GM12874 (cell line): ENCODE results near the gene GPR62.

Experiments used
- TF ChIP-seq, protein P1 (sequence below): IDR thresholded peaks from 2 replicates; pipeline ENCODE4 v1.5.1; 2011; ENCODE audit warnings: low read depth, mild to moderate bottlenecking, control low read depth, low read length, moderate library complexity; ENCODE audit not compliant: insufficient read depth

GPR62 gene

DNA sequence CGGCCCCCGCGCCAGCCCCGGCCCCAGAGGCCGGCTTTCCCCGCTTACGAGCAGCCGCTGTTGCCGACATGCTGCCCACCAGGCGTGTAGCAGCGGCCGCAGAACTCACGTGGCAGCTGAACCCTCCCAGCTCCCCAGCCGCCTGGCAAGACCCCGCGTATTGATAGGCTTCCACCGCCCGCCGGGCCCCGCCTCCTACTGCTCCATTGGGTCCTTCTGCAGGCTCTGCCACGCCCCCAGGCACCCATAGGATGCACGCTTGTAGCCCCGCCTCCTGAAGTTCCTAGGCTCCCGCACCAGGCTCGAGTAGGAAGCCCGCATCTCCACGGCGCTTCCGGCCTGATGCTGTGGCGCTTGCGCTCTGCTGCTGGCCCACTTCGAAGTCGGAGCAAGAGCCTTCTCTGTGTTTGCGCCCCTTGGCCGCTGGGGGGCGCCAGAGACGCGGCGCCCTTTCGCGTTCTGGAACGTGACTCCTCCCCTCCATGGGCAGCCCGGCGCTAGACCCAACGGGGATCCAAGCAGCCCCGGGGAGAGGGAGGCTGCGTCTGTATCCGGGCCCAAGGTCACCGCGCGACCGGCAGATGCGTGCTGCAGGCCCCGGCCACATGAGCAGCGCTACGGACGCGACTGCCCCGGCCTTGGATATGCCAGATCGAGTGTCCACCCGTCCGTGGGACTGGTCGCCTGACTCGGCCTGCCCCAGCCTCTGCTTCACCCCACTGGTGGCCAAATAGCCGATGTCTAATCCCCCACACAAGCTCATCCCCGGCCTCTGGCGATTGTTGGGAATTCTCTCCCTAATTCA is 13.2 kb upstream of the GPR62 start, which contains the start of the genes PARP3 and RRP9:
TSS of gene PARP3 (plus strand) at position 566 of the 805 bp plus-strand sequence. CDS start 993 bp downstream, outside the sequence.
TSS of gene RRP9 (minus strand) at position 107 of the 805 bp plus-strand sequence. CDS start at position 70, 37 bp downstream.
- TF ChIP-seq, protein P1, sequence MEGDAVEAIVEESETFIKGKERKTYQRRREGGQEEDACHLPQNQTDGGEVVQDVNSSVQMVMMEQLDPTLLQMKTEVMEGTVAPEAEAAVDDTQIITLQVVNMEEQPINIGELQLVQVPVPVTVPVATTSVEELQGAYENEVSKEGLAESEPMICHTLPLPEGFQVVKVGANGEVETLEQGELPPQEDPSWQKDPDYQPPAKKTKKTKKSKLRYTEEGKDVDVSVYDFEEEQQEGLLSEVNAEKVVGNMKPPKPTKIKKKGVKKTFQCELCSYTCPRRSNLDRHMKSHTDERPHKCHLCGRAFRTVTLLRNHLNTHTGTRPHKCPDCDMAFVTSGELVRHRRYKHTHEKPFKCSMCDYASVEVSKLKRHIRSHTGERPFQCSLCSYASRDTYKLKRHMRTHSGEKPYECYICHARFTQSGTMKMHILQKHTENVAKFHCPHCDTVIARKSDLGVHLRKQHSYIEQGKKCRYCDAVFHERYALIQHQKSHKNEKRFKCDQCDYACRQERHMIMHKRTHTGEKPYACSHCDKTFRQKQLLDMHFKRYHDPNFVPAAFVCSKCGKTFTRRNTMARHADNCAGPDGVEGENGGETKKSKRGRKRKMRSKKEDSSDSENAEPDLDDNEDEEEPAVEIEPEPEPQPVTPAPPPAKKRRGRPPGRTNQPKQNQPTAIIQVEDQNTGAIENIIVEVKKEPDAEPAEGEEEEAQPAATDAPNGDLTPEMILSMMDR: peak; percentile 100

DNA sequence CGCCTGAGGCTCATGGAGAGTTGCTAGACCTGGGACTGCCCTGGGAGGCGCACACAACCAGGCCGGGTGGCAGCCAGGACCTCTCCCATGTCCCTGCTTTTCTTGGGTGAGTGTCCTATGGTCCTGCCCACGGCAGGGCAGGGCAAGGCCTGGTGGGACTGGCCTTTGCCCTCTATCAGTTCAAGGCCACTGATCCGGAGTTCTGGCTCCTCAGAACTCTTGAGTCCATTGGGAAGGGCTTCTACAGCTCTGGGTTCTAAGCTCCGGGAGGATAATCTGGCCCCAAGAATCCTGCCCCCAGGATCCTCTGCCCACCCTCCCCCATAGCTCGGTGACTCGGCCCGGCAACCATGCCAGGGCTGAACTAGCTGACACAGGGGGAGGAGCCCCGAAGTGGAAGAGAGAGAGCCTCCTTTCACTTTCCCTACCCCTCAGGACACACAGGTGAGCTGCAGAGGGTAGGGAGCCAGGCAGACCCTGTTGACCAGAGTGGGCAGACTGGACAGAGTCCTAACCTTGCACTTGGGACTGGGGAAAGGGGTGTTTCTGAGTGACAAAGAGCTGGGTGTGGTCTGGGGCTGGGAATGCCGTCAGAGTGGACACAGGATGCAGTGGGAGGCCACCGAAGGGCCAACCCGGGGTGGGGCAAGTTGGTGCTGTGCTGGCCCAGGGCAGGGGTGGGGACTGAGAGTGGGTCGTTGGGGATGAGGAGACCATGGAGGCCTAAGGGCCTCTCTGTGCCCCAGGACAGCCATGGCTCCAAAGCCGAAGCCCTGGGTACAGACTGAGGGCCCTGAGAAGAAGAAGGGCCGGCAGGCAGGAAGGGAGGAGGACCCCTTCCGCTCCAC is 12.4 kb upstream of the GPR62 start:
- TF ChIP-seq, protein P1: no peak

DNA sequence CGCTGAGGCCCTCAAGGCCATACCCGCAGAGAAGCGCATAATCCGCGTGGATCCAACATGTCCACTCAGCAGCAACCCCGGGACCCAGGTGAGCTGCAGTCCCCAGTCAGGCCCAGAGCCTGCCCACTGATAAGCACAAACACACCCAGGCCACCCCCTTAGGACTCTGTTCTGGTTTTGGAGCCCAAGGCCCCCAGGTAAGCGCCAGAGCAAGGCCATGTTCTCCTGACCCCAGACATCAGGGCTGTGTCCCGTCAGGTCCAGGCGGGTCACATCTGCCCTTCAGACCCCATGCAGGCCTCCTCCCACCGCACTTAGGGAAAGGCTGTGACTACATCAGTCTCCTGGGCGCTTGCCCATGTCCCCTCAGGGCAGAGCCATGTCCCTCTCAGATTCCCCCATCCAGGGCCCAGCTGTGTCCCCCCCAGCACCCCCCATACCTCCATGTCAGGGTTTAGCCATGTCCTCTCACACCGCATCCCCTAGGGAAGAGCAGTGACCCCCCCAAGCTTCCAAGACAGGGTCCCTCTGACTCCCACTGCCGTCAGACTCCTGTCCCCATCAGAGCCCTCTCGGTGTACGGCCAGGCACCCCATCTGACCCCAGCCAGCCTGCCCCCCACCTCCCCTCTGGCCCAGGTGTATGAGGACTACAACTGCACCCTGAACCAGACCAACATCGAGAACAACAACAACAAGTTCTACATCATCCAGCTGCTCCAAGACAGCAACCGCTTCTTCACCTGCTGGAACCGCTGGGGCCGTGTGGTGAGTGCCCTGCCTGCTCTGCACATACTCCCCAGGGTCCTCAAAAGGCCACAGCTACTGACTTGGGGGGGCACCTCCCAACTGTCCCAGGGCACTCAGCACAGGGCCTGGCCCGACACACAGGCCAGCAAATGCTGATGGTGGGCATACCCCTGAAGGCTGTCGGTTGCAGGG is 11.5 kb upstream of the GPR62 start:
- TF ChIP-seq, protein P1: no peak

DNA sequence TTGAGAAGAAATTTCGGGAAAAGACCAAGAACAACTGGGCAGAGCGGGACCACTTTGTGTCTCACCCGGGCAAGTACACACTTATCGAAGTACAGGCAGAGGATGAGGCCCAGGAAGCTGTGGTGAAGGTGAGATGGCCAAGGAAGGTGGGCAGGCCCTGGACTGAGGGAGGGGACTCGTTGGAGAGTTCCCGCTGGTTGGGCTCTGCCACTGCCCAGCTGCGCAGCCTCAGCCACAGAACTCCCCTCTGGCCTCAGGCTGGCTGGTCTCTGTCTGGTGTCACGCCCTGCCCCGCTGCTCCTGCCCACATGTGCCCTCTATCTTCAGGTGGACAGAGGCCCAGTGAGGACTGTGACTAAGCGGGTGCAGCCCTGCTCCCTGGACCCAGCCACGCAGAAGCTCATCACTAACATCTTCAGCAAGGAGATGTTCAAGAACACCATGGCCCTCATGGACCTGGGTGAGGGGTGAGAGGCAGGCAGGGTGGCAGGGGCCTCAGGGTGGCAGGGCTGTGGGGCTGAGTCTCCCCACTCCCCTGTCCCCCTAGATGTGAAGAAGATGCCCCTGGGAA is 10.6 kb upstream of the GPR62 start:
- TF ChIP-seq, protein P1: no peak

DNA sequence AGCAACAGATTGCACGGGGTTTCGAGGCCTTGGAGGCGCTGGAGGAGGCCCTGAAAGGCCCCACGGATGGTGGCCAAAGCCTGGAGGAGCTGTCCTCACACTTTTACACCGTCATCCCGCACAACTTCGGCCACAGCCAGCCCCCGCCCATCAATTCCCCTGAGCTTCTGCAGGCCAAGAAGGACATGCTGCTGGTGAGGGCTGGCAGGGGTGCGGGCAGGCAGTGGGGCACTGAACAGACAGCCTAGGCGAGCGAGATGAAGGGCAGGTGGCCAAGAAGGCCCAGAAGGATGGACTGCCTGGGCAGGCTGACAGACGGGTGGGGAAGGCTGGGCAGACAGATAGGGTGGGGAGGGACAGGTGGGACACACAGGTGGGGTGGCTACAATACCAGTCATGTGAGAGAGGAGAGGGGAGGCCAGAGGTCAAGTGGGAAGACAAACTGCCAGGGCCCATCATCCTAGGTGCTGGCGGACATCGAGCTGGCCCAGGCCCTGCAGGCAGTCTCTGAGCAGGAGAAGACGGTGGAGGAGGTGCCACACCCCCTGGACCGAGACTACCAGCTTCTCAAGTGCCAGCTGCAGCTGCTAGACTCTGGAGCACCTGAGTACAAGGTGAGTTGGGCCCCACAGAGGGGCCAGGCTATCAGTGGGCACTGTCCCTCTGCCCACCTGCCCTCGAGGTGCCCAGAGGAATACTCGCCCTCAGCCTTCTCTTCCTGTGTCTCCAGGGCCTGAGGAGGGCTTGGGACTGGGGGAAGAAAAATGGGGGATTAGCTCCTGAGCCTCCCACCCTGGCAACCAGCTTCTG is 9.9 kb upstream of the GPR62 start:
- TF ChIP-seq, protein P1: no peak

DNA sequence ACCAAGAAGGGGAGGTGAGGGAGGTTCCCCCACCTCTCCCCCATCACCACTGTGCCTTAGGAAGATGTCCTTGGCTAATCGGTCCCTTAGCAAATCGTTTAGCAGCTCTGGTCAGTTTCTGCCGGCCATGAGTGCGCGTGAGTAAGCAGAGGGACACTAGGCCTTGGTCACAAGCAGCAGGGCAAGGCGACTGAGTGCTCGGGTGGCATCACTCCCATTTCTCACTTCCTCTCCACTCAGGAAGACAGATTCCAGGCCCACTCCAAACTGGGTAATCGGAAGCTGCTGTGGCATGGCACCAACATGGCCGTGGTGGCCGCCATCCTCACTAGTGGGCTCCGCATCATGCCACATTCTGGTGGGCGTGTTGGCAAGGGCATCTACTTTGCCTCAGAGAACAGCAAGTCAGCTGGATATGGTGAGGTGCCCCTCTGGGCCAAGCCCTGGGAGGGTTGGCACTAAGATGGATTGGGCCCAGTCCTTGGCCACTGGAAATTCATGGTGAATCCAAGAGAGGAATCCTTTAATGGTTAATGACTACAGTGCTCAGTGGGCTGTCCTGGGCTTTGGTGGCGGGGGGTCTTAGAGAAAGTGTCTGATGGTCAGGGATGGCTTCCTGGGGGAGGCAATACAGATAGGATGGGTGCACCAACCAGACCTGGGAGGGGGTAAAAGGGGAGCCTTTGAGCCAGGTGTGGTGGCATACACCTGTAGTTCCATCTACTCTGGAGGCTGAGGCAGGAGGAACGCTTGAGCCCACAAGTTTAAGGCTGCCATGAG is 9.1 kb upstream of the GPR62 start:
- TF ChIP-seq, protein P1: no peak
